Activated CD4-positive, alpha-beta T cell treated with anti-CD3 and anti-CD28 coated beads, Interleukin-2, amount 50 U/mL, for 16 hours (primary cell): ENCODE measurements around the gene RIMBP2.

Source experiments
- DNase-seq: peaks from one replicate; pipeline ENCODE4 v3.0.0-alpha.2; 2020

RIMBP2 gene

DNA sequence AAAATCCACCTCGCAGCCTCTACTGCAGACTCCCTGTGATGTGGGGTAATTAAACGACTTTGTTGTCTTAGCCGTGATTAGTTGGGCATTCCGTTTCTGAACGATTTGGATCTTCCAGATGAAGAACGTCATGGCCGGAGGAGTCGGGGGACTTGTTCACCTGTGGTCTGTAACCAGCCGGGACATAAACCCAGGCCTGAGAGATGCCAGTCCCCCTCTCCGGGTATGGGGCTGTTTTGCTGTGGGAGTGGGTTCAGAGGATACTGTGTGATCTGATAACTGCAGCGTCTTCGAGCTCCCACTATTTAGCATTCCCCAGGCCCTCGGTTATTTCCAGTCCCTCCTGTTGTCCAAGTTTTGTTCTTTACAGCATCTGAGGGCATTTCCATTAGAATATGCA, 282.3 kb downstream of the RIMBP2 start:
- no peak for DNase-seq

- no peak for DNase-seq
These were observed 282.7 kb downstream of the RIMBP2 start for GRCh38 chr12:130433411-130433810.

DNA sequence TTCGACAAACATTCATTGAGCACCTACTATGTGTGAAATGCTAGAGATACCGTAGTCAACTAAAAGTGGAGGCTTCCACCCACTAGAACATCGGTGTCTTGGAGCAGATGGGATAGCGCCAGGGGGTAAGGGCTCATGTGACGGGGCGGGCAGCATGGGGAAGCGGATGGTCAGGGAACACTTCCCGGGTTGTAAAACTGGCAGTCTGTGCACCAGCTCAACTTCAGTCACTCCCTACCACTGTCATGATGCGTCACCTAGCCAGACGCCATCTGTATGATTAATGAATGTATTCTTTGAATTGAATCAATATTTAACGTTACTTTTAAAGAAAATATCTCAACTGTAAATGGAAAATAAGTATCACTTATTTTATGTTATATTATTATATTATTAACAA, 284.9 kb downstream of the RIMBP2 start:
- no peak for DNase-seq

GRCh38 chr12:130429656-130430505, 286.2 kb downstream of the RIMBP2 start:
- DNase-seq: no peak

DNA sequence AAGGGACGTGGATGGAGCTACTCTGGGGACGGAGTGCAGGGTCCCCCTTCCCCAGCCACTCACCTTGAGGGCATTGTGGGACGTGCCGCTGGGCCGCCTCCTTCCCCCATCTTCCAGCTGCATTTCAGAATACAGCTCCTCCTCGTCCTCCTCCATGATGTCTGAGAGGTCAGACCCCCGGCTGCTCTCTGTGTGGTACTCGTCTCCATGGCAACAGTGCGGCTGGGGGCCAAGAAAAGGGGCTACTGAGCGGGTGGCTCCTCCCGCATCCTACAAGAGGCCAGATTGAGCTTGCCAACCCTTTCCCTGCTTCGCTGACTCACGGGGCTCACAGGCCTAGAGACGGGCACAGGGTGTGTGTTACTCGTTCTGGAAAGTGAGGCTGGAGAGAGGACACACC, 288.0 kb downstream of the RIMBP2 start:
- no peak for DNase-seq

- no peak for DNase-seq
These were observed 288.7 kb downstream of the RIMBP2 start for GRCh38 chr12:130427381-130427887.

DNA sequence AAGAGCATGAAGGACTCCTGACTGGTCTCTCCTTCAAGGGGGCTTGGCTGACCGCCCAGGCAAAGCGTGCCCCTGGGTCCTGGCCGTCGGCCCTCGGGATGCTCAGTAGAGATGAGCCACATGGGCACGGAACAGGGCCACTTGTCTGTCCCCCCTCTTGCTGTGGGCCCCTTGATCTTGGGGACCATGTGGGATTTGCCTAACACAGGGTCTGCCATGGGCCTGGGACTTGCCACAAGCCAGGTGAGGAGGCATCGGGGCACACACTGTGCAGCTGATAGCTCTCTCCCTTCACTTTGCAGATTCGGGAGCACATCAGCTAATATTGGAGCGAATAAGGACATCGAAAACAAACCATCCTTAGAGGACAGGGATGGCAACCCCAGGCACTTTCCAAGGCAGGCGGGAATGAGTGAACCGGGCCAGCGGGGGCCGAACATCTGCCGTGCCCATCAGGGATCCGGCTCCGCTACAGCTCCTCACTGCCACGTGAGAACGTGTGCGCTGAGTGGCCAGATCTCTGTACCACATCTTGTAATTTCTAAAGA, 290.3 kb downstream of the RIMBP2 start:
- DNase-seq: no peak

DNA sequence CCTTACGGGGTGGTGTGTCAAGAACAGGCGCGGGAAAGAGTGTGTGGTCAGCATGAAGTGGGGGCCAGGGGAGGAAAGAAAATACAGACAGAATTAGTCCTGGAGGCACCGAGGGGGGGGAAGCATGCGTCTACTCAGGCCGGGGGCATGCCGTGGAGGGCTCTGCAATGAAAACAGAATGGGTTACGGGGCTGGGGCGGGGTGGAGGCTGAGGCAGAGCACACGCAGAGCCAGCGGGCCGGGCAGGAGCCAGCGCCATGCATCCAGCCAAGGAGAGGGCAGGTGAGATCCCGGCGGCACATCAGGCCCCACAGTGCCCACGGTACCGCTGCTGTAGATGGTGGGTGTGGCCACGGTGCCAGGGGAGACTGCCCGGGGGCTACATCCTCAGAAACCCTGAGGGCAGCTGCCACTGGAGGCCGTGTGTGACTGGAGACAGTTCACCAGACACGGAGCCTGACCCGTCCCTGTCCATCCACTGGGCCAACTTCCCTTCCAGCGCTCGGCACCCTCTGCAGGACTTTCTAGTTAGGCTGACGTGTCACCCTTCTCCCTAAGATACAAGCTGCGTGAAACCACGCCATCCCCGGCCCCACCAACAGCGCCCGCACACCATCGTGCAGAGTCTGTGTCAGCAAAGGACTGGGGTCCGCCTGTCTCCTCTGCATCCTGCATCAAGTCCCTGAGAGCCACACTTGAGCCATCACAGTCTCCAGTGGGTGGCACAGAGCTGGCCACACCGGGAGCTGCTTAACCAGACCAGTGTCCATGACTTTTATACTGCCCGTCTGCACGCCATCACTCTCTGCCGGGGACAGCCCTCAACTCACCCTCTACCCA, 291.0 kb downstream of the RIMBP2 start:
- DNase-seq: no peak

DNA sequence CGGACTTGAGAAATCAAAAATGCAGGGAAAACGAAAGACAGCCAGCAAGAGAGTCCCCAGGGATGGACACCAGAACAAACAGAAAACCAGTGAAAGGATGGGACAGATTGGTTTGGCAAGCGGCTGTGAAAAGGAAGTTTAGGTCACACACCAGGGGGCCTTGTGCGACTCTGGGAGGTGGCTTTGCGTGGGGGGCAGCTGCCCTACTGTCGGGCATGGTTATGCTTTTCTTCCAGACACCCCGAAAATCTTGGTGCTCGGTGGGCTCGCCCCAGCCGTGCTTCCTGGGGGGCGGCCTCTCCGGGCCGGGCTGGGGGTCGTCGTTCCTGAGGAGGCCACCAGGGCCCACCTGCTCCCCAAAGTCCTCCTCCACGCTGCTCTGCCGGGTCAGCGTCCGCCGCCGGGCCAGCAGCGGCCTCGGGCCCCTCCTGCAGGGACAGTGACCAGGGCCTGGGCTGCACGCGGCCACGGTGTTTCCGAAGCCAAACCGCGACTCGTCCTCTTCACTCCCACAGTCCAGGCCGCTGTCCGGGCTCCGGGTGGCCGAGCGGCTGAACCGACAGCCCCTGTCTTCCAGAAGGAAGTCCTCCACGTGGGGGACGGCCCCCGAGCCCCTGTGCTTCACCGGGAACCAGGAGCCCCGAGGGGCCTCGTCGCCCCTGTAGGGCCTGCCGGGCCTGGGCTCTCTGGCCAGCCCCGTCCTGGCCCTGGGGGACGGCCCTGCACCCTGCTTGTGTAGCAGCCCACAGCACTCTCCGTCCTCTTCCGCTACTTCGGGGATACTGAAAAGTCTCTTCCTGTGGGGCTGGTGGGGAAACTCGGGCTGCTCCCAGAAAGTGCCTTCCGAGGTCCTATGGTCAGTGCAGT, 291.9 kb downstream of the RIMBP2 start:
- no peak for DNase-seq

DNA sequence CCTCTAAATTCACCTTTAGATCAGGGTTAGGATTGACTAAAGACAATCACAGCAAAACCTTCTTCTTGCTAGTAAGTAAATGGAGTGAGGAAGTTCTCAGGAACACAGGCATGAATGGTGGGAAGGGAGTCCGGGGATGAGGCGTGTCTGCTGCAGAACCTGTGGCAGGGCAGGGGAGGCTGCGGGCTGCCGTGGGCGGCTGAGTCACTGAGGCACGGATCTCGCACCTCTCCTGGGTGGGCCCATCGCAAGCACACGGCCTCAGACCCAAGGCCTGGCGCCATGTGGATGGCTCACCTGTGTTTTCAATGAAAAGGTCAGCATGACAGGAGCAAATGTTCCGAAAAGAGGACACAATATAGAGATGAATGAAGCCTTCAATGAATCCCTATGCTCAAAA, 293.0 kb downstream of the RIMBP2 start:
- DNase-seq: no peak

DNA sequence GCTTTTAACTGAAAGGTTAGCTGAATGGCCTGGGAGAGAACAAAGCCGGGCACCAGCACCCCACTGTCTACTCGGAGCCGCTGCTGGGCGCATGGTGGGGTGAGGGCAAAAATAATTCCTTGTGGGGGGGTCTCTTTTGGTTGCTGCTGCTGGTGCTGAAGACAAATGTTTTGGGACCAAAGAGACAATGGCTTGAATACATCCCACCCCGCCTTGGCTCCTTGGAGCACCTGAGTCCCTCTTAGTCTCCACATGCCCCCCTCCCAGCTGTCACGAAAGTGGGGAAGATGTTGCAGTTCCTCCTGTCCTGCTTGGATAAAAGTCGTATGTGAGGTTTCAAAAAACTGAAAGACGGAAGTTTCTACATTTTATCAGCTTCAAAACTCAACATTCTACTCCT, 293.4 kb downstream of the RIMBP2 start:
- no peak for DNase-seq

DNA sequence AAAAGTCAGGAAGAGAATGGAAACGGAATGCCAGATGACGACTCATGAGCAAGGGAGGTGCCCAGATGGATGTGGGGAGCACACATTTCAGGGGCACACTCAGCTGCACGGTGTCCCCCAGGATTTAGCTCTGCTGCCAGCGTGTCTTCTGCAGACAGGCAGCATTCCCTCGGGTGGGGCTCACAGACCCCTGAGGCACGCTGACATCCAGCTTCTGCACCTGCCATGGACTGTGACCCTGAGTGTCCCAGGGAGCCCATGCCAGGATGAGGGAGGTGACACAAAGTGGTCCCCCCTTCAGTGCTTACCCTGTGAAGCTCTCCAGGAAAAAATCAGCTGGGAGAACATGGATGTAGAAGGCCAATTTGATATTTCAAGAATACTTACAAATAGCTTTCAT, 294.2 kb downstream of the RIMBP2 start:
- no peak for DNase-seq

- DNase-seq: no peak
These were observed 296.0 kb downstream of the RIMBP2 start for GRCh38 chr12:130420071-130420470.

- DNase-seq: no peak
These were observed 297.0 kb downstream of the RIMBP2 start for GRCh38 chr12:130419116-130419515.

GRCh38 chr12:130418251-130418650, 297.8 kb downstream of the RIMBP2 start:
- no peak for DNase-seq

GRCh38 chr12:130414381-130414780, 301.7 kb downstream of the RIMBP2 start:
- no peak for DNase-seq

GRCh38 chr12:130413909-130414308, 302.2 kb downstream of the RIMBP2 start:
- DNase-seq: no peak

- no peak for DNase-seq
These were observed 303.7 kb downstream of the RIMBP2 start for GRCh38 chr12:130412384-130412783.

- no peak for DNase-seq
These were observed 310.8 kb downstream of the RIMBP2 start for GRCh38 chr12:130405332-130405731.

DNA sequence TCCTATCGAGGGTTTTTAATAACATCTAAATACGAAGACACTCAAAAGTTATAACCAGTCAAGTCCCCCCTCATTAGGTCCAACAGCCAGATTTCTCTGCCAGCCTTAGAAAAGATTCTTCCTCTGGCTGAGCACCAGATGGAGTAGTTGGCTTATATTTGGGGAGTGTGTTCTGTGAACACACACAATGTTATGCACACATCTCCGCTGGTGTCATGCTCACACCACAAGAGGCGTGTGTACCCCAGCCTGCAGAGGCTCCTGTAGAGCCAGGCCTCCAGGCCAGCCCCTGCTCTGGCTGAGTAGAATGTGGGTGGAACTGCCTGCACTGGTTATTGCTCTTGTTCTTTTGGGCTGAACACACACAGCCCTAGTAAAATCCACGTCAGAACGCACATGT, 314.4 kb downstream of the RIMBP2 start:
- no peak for DNase-seq

GRCh38 chr12:130398100-130398848, 317.8 kb downstream of the RIMBP2 start:
- no peak for DNase-seq

GRCh38 chr12:130396667-130397066, 319.4 kb downstream of the RIMBP2 start:
- no peak for DNase-seq
